Astrocyte of the cerebellum (primary cell): ENCODE measurements around the gene DSCAML1.

Experiments used
- DNase-seq: peaks from one replicate; pipeline ENCODE4 v3.0.0-alpha.2; 2011; ENCODE audit warnings: low read depth
- H3K4me3 ChIP-seq: 2 replicates; pipeline ENCODE4 v1.5.1; 2011; ENCODE audit warnings: mild to moderate bottlenecking, low read depth, low read length, moderate library complexity
- CTCF ChIP-seq: IDR thresholded peaks from 2 replicates; pipeline ENCODE4 v1.5.1; 2012; ENCODE audit warnings: low read length, low read depth, moderate library complexity, mild to moderate bottlenecking; ENCODE audit errors: missing control alignments
- in situ Hi-C: cut with HindIII; loops from 2 replicates; pipeline ENCODE4 v1.10.0; 2017; ENCODE audit warnings: low sequenced_read_pairs

Gene DSCAML1

GRCh38 chr11:117565709-117566108 lies 231.3 kb downstream of the DSCAML1 start:
- H3K4me3 ChIP-seq = no peak overlapping the region
- in situ Hi-C loops = no loop called here
- TF ChIP-seq CTCF = no peak
- DNase-seq = no peak

DNA sequence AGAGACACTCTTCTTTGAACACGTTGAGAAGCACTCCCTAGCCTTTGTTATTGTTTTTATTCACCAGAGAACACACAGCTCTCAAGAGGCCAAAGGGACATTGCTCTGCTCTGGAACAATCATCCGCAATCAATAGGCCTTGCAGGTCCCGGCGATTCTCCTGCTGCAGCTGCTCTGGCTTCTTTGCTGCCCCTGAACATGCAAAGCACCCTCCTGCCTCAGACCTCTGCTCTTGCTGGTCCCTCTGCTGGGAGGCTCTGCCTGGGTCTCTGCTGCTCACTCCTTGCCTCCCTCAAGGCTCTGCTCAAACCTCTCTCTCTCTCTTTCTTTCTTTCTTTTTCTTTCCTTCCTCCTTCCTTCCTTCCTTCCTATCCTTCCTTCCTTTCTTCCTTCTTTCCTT lies 232.7 kb downstream of the DSCAML1 start:
- H3K4me3 ChIP-seq = no peak overlapping the region
- TF ChIP-seq CTCF = no peak
- no peak for DNase-seq
- in situ Hi-C loops = loop anchor here (5.0 kb wide), 1 partner anchor 72 kb away; no protein-coding TSS in a partner anchor

DNA sequence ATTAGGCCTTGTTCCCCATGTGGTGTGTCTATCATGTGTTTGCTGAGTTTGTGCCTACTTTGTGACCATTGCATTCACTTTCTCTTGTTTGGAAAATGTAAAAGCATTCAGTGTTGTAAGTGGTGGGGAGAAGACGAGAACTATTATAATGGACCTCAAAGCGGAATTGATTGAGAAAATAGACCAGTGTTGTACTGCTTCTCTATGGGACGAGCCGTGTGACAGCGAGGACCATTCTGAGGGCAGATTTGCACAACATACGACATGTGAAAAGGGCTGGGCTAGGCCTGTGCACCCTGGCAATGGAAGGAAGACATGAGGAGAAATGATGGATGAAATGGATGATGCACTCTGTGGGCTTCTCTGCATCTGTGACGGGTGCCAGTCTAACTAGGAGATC lies 233.5 kb downstream of the DSCAML1 start:
- no peak for TF ChIP-seq CTCF
- in situ Hi-C loops = loop anchor here (5.0 kb wide), 1 partner anchor 71 kb away; no protein-coding TSS in a partner anchor

GRCh38 chr11:117562136-117562535 lies 234.9 kb downstream of the DSCAML1 start:
- no peak for TF ChIP-seq CTCF
- H3K4me3 ChIP-seq = no peak overlapping the region
- no peak for DNase-seq
- in situ Hi-C loops = loop anchor here (5.0 kb wide), 1 partner anchor 70 kb away; no protein-coding TSS in a partner anchor

More for the DNA sequence above, 233.5 kb downstream of the DSCAML1 start:
- no peak for DNase-seq
- H3K4me3 ChIP-seq = no peak overlapping the region

GRCh38 chr11:117560780-117561530 lies 236.1 kb downstream of the DSCAML1 start:
- no peak overlapping the region for H3K4me3 ChIP-seq
- no peak for TF ChIP-seq CTCF
- in situ Hi-C loops = loop anchor here (5.0 kb wide), 1 partner anchor 69 kb away; no protein-coding TSS in a partner anchor
- DNase-seq = no peak

DNA sequence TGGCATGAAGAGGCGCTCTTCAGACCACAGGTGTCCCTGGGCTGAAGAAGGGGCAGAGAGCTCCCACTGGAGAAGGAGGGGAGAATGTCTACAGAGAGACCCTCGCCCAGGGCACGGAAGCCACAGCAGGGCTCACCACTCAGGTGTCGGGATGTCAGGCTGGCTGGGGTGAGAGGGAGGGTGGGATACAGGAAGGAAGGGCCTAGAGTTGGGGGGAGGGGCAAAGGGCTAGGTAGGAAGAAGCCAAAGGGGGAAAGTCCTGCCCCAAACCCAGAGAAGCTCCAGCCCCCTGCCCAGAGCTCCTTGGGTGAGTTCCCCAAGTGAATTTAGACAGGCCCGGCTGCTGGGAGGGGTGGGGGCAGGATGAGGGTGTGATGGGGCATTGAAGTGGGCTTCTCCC lies 237.3 kb downstream of the DSCAML1 start:
- TF ChIP-seq CTCF = no peak
- in situ Hi-C loops = loop anchor here (5.0 kb wide), 1 partner anchor 67 kb away; no protein-coding TSS in a partner anchor
- no peak for DNase-seq
- H3K4me3 ChIP-seq = no peak overlapping the region
